ENCODE results near the gene FAM83G.

Gene FAM83G

GRCh38 chr17:18978655-18979054 is 25.9 kb downstream of the FAM83G start:
- POLR2A ChIA-PET: no interaction called here
- Histone ChIP-seq H3K9me3 (ENCODE audit: control insufficient read depth, insufficient read depth, low read depth, low read length) (no peaks in the 10 kb centered on the region), H3K4me1 (ENCODE audit: control insufficient read depth, insufficient read depth, low read length) (peaks cover 11% of the 10 kb centered on the region), H3K27ac (ENCODE audit: extremely low read depth, low read depth, low read length) (no peak overlapping the region), H3K36me3 (ENCODE audit: control insufficient read depth in 2 of 2, insufficient read depth in 1 of 2, low read length in 2 of 2) (peaks cover 0 to 55% of the 10 kb centered on the region in 2 experiments; a peak in 2 of 3 replicates), H3K4me3 (ENCODE audit: low read depth, low read length) (no peak overlapping the region)
- TF ChIP-seq ZNF600 (tag by site-specific recombination; IDR thresholded peaks at IDR 0.05): 0 out of 2 replicates have a peak, but pooled peaks have one; percentile 8
- no peak for TF ChIP-seq ZNF548 (tag by site-specific recombination; IDR thresholded peaks at IDR 0.05)
- no peak for TF ChIP-seq ZNF112 (tag by site-specific recombination; IDR thresholded peaks at IDR 0.05)
- no peak for TF ChIP-seq ZNF544 (tag by site-specific recombination; IDR thresholded peaks at IDR 0.05)
- CTCF ChIA-PET: interaction anchor here (3.9 kb wide), 1 partner anchor 18 kb away, joined by 15 read pairs; no protein-coding TSS in a partner anchor

DNA sequence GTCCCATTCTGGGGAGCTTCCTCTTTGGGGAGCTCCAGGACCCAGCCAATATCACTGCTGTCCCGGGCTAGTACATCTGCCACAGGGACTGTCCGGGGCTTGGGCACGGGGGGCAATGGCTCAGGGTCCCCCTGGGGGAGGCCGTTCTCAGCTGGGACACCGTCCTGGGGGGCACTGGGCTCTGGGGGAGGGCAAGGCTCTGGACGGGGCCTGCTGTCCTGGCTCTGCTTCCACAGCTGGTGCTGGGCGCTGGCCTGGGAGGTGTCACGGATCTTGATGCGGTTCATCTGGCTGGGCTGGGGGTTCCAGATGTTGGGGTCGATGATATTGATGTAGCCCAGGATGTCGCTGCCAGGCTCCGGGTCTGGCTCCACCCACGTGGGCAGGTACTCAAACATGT is 26.5 kb downstream of the FAM83G start:
- Histone ChIP-seq H3K4me3 (ENCODE audit: low read depth, low read length) (no peak overlapping the region), H3K36me3 (ENCODE audit: control insufficient read depth in 2 of 2, insufficient read depth in 1 of 2, low read length in 2 of 2) (peaks cover 0 to 60% of the 10 kb centered on the region in 2 experiments; a peak in 2 of 3 replicates), H3K9me3 (ENCODE audit: control insufficient read depth, insufficient read depth, low read depth, low read length) (no peaks in the 10 kb centered on the region), H3K4me1 (ENCODE audit: control insufficient read depth, insufficient read depth, low read length) (peaks cover 11% of the 10 kb centered on the region), H3K27ac (ENCODE audit: extremely low read depth, low read depth, low read length) (no peak overlapping the region)
- TF ChIP-seq ZIC2 (tag by site-specific recombination; IDR thresholded peaks at IDR 0.05) (no peak), ZNF768 (tag by site-specific recombination; IDR thresholded peaks at IDR 0.05) (no peak), FEZF1 (tag by site-specific recombination; IDR thresholded peaks at IDR 0.05) (no peak), ZNF518A (tag by site-specific recombination; conservative IDR thresholded peaks at IDR 0.05; ENCODE audit: low read depth) (no peak), PRDM6 (tag by site-specific recombination; IDR thresholded peaks at IDR 0.05) (no peak)
- CTCF ChIA-PET: interaction anchor here (3.9 kb wide), 1 partner anchor 17 kb away, joined by 15 read pairs; no protein-coding TSS in a partner anchor
- POLR2A ChIA-PET: no interaction called here

DNA sequence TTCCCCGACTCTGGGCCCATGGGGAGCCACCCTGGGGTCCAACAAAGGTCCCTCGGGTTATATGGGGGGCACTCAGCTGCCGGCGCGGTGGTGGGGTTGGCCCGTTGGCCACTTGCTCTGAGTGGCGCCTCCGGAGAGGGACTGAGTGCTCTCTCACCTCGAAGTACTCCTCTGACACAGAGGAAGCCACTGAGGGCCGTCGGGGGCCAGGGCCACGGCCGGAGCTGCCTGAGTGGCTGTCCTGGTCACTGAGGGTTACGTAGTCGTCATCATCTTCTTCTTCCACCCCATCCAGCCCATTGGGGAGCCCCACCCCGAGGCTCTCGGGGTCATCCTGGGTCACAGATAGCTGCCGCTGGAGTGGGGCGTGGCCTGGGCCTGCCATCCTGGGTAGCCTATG is 26.9 kb downstream of the FAM83G start:
- peaks cover 11% of the 10 kb centered on the region for H3K4me1 ChIP-seq (ENCODE audit: control insufficient read depth, insufficient read depth, low read length)
- H3K36me3 ChIP-seq (ENCODE audit: control insufficient read depth in 2 of 2, insufficient read depth in 1 of 2, low read length in 2 of 2): peaks cover 0 to 63% of the 10 kb centered on the region in 2 experiments; a peak in 2 of 3 replicates
- POLR2A ChIA-PET: no interaction called here
- TF ChIP-seq ZNF645 (tag by site-specific recombination; IDR thresholded peaks at IDR 0.05) (no peak), PRDM1 (tag by site-specific recombination; IDR thresholded peaks at IDR 0.05) (no peak), HIC1 (tag by site-specific recombination; IDR thresholded peaks at IDR 0.05) (no peak)
- TF ChIP-seq, protein P1, sequence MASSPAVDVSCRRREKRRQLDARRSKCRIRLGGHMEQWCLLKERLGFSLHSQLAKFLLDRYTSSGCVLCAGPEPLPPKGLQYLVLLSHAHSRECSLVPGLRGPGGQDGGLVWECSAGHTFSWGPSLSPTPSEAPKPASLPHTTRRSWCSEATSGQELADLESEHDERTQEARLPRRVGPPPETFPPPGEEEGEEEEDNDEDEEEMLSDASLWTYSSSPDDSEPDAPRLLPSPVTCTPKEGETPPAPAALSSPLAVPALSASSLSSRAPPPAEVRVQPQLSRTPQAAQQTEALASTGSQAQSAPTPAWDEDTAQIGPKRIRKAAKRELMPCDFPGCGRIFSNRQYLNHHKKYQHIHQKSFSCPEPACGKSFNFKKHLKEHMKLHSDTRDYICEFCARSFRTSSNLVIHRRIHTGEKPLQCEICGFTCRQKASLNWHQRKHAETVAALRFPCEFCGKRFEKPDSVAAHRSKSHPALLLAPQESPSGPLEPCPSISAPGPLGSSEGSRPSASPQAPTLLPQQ (tag by site-specific recombination; IDR thresholded peaks at IDR 0.05): no peak
- CTCF ChIA-PET: interaction anchor here (3.9 kb wide), 1 partner anchor 17 kb away, joined by 15 read pairs; no protein-coding TSS in a partner anchor
- no peak overlapping the region for H3K27ac ChIP-seq (ENCODE audit: extremely low read depth, low read depth, low read length)
- H3K4me3 ChIP-seq (ENCODE audit: low read depth, low read length): no peak overlapping the region
- no peaks in the 10 kb centered on the region for H3K9me3 ChIP-seq (ENCODE audit: control insufficient read depth, insufficient read depth, low read depth, low read length)
